HepG2 (cell line): ENCODE results near the gene SAXO1.

Source experiments
- CTCF ChIP-seq: sonication (generic); formaldehyde crosslinking; IDR thresholded peaks from 2 replicates; pipeline ENCODE4 v1.5.0; 2020; ENCODE audit warnings: mild to moderate bottlenecking, missing genetic modification reagents, moderate library complexity
- EP300 ChIP-seq, 3 experiments: sonication (generic) in 1 of 3; formaldehyde crosslinking in 1 of 3; IDR thresholded peaks; 2 replicates each; pipeline versions ENCODE4 v1.5.1 to v1.6.1; 2011 to 2020; ENCODE audit warnings: low read depth in 2 of 3, low read length in 2 of 3, borderline replicate concordance in 1 of 3, improper control_type of control experiment in 1 of 3, mild to moderate bottlenecking in 1 of 3, missing genetic modification reagents in 1 of 3, moderate library complexity in 1 of 3
- KAT2B ChIP-seq: fragments of 150-350 bp; IDR thresholded peaks from 2 replicates; pipeline ENCODE4 v1.6.1; 2014; ENCODE audit warnings: low read depth, low read length, borderline replicate concordance
- MIER2 ChIP-seq: IDR thresholded peaks from 2 replicates; pipeline ENCODE4 v1.6.1; 2016; ENCODE audit warnings: missing biosample characterization, missing genetic modification reagents
- PCBP1 ChIP-seq: fragments of 200-400 bp; formaldehyde crosslinking; IDR thresholded peaks from 2 replicates; pipeline ENCODE4 v1.6.1; 2017; ENCODE audit warnings: mild to moderate bottlenecking, low read depth, low read length, borderline replicate concordance
- RFX1 ChIP-seq: fragments of 450-650 bp; IDR thresholded peaks from 2 replicates; pipeline ENCODE4 v1.6.1; 2017
- TAF1 ChIP-seq: sonication (generic); formaldehyde crosslinking; IDR thresholded peaks from 2 replicates; pipeline ENCODE4 v1.4.0; 2020; ENCODE audit warnings: missing genetic modification reagents
- TCF7 ChIP-seq: sonication (generic); IDR thresholded peaks from 2 replicates; pipeline ENCODE4 v1.6.1; 2016; ENCODE audit warnings: antibody characterized with exemption, low read depth
- ZNF639 ChIP-seq: conservative IDR thresholded peaks from 2 replicates; pipeline ENCODE4 v1.6.1; 2018; ENCODE audit warnings: missing genetic modification reagents
- TF ChIP-seq, protein P1 (sequence below): sonication (generic); formaldehyde crosslinking; IDR thresholded peaks from 2 replicates; pipeline ENCODE4 v1.5.0; 2020; ENCODE audit warnings: mild to moderate bottlenecking, missing genetic modification reagents, borderline replicate concordance

DNA sequence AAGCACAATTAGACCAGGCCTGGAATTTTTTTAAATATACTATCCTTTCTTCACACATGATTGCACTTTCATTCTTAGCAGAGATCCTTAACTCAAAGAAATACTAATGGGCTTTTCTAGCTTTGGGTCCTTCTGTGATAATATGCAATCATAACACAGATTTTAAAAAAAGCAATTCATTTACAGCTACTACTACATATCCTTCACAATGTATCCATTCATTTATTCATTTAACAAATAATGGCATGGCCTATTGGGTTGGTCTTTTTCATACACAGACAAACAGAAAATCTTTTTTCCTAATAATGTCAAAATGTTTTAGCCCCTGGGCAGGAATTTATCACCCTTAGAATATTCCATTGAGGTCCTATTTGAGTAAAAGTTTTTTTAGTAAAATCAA, 47.0 kb downstream of the SAXO1 start:
- TF ChIP-seq RFX1 (no peak), KAT2B (no peak), PCBP1 (no peak), TAF1 (CRISPR knock-in tag) (no peak), TCF7 (no peak), EP300 (IDR thresholded peaks at IDR 0.05; ENCODE audit: low read depth in 2 of 2, low read length in 2 of 2) (no peak), EP300 (CRISPR knock-in tag; IDR thresholded peaks at IDR 0.05; ENCODE audit: borderline replicate concordance) (no peak), MIER2 (no peak), CTCF (CRISPR knock-in tag) (no peak), ZNF639 (CRISPR knock-in tag) (no peak)
- TF ChIP-seq, protein P1, sequence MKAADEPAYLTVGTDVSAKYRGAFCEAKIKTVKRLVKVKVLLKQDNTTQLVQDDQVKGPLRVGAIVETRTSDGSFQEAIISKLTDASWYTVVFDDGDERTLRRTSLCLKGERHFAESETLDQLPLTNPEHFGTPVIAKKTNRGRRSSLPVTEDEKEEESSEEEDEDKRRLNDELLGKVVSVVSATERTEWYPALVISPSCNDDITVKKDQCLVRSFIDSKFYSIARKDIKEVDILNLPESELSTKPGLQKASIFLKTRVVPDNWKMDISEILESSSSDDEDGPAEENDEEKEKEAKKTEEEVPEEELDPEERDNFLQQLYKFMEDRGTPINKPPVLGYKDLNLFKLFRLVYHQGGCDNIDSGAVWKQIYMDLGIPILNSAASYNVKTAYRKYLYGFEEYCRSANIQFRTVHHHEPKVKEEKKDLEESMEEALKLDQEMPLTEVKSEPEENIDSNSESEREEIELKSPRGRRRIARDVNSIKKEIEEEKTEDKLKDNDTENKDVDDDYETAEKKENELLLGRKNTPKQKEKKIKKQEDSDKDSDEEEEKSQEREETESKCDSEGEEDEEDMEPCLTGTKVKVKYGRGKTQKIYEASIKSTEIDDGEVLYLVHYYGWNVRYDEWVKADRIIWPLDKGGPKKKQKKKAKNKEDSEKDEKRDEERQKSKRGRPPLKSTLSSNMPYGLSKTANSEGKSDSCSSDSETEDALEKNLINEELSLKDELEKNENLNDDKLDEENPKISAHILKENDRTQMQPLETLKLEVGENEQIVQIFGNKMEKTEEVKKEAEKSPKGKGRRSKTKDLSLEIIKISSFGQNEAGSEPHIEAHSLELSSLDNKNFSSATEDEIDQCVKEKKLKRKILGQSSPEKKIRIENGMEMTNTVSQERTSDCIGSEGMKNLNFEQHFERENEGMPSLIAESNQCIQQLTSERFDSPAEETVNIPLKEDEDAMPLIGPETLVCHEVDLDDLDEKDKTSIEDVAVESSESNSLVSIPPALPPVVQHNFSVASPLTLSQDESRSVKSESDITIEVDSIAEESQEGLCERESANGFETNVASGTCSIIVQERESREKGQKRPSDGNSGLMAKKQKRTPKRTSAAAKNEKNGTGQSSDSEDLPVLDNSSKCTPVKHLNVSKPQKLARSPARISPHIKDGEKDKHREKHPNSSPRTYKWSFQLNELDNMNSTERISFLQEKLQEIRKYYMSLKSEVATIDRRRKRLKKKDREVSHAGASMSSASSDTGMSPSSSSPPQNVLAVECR (CRISPR knock-in tag) = no peak
